ENCODE data around the gene MAPKAPK2.

MAPKAPK2 gene

DNA sequence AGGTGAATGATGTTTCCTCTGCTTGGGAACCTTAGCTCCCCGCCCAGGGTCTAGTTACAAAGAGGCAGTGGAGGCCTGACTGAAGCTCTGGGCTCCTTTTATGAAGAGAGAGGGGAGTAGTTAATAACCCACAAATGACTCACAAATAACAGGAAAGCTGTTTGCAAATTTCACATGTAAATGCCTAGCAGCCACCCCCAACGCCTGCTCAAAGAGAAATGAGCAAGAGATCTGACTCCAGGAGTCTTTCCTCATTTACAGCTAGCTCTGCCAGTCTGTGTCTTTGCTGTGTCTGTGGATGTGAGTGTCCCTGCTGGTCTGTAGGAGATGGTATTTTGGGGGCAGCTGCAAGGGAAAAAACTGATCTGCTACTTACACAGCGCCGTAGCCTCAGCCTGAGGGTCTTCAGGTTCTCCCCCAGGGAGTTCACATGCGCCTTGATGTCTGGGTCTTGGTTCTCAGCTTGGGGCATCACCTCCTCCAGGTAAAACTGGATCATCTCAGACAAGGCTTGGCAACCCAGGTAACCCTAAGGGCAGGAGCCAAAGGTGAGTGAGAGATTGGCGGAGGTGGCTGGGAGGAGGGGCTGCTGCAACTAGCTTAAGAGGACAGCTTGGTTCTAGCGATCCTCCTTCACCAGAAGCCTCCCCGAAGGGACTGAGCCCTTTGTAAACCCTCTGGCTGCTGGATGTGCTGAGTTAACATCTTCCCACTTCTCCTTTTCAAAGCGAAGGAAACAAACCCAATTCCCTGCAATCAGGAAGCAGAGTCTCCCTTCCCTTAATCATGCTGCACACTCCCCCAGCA lies 86.0 kb downstream of the MAPKAPK2 start, which contains the start of gene IL19:
IL19 (plus strand) TSS at position 243 of the 807 bp plus-strand sequence. CDS start 65,890 bp downstream, outside the sequence.
- TF ChIP-seq, protein P1, sequence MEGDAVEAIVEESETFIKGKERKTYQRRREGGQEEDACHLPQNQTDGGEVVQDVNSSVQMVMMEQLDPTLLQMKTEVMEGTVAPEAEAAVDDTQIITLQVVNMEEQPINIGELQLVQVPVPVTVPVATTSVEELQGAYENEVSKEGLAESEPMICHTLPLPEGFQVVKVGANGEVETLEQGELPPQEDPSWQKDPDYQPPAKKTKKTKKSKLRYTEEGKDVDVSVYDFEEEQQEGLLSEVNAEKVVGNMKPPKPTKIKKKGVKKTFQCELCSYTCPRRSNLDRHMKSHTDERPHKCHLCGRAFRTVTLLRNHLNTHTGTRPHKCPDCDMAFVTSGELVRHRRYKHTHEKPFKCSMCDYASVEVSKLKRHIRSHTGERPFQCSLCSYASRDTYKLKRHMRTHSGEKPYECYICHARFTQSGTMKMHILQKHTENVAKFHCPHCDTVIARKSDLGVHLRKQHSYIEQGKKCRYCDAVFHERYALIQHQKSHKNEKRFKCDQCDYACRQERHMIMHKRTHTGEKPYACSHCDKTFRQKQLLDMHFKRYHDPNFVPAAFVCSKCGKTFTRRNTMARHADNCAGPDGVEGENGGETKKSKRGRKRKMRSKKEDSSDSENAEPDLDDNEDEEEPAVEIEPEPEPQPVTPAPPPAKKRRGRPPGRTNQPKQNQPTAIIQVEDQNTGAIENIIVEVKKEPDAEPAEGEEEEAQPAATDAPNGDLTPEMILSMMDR (IDR thresholded peaks at IDR 0.05) = no peak

DNA sequence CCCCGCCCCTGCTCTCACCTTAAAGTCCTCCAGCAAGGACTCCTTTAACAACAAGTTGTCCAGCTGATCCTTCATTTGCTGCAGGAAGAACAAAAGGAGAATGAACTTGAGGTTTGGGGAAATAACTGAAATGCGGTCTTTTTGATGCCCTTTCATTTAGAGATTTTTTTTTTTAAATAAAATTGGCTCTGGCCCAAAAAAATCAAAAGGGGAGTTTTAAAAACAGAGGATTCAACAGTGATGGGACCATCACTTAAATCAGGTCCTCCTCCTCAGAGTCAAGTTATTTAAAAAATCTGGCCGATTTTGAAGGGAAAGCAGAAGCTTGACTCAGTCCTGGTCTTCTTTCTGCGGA lies 86.6 kb downstream of the MAPKAPK2 start:
- TF ChIP-seq, protein P1 (IDR thresholded peaks at IDR 0.05) = no peak

DNA sequence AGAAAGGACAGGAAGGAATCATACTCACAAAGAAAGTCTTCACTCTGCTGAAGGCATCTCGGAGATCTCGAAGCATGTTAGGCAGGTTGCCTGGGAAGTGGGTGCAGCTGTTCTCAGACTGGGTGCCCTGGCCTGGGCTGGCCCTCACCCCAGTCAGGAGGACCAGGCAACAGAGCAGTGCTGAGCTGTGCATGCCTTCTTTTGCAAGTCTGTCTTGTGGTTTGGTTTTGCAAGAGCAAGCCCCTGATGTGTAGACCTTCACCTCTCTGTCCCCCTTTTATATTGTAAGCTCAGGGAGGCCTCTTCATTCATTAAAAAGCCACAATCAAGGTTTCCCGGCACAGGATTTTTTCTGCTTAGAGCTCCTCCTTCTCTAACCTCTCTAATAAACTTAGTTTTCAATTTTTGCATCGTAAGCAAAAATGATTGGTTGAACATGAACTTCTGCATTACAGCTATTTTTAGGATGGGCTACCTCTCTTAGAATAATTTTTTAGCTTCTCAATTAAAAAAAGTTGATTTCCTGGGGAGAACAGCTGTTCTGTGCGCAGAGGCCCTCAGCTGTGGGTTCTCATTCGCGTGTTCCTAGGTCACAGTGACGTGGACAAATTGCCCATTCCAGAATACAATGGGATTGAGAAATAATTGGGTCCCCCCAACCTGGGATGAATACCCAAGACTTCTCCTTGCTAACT lies 87.7 kb downstream of the MAPKAPK2 start, which contains the start of gene IL10:
IL10 (minus strand) TSS at position 252 of the 695 bp plus-strand sequence; CDS start at position 193, 59 bp downstream.
- TF ChIP-seq, protein P1 (IDR thresholded peaks at IDR 0.05) = no peak

DNA sequence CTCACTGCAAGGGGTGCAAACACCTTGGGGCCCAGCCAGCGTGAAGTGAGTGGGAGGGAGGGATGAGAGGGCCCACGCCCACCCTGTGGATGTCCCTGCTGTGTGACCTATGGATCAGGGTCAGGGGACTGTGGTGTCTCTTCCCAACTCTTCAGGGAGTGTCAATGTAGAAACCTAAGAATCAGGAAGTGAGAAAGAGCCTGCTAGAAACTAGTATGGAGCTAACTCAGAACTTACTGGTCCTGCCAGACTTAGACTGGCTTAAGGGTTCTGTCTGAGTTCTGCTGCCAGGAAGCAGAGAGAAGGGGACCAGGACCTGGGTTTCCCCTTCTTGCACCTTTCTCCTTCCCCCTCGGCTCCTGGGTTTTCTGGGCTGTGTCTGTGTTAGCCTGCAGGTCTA lies 89.4 kb downstream of the MAPKAPK2 start:
- TF ChIP-seq, protein P1 (IDR thresholded peaks at IDR 0.05) = no peak

DNA sequence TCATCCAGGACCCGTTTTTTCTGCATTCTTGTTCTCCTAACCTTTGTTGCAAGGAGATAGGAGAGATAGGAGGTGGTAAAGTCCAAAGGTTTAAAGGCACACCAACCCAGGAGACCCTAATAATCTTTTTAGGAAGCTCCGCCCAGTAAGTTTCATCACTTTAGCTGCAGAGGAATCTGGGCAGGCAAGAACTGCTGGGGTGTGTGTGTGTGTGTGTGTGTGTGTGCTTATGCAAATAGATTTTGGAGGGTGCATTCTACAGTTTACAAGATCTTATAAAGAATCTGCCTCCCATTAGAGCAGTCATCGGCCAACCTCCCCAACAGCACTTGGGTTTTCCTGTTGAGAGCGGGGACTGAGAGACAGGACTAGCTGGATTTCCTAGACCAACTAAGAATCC lies 91.5 kb downstream of the MAPKAPK2 start:
- TF ChIP-seq, protein P1 (IDR thresholded peaks at IDR 0.05) = no peak

DNA sequence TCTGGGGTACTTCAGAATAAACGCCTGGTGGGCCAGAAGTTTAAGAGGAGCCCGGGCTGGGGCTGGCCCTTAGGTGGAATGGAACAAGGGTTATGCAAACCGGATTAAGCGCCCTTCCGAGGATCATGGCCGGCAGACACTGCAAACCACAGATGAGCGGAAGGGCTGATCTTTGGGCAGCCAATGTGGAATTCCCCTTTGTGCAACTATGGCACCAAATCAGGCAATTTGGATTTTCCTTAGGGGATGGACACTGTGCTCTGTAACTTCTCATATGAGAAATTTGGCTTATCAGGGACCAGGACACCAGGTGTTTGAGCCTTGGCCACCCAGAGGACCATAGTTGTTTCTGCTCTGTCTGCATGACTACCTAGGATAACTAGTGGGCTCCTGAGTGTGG lies 93.3 kb downstream of the MAPKAPK2 start:
- TF ChIP-seq, protein P1 (IDR thresholded peaks at IDR 0.05) = no peak

DNA sequence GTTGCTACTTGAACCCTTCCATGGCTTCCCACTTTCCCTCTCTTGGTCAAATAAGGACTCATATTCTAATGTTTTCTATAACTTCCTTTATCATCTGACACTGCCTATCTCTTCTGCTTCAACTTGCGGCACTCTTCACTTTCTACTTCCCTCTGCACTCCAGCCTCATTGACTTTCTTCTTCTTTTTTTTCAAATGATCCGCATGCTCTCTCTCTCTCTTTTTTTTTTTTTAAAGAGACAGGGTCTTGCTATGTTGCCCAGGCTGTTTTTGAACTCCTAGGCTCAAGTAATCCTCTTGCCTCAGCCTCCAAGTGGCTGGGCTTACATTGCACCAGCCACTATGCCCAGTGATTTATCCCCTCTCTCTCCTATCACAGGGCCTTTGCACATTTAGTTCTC lies 94.9 kb downstream of the MAPKAPK2 start:
- TF ChIP-seq, protein P1 (IDR thresholded peaks at IDR 0.05) = no peak

All from LNCAP (cell line).